Lower lobe of right lung (tissue), 2 donors: ENCODE measurements around the gene SSH2. TPM values are rescaled to one million over a fixed set of nuclear protein-coding genes. Genes with fewer than 3 reads are reported as not detected.
"Not testable (repeated sequence)": the region's sequence is repeated elsewhere in the genome, so short reads cannot be mapped to it uniquely, and the experiment has no call there.

Source experiments
- ATAC-seq, 2 donors: fragments of 200-7000 bp; cut with Tn5 transposase; one replicate each; pipeline ENCODE4 v1.9.1; 2020 to 2022; ENCODE audit warnings: mild to moderate bottlenecking in 2 of 2, moderate library complexity in 2 of 2
- DNase-seq: peaks from one replicate; pipeline ENCODE4 v3.0.0-alpha.2; 2020
- H3K27ac ChIP-seq: fragments of 200-600 bp; one replicate; pipeline ENCODE4 v1.8.0; 2022
- H3K27me3 ChIP-seq: fragments of 200-600 bp; one replicate; pipeline ENCODE4 v1.8.0; 2022; ENCODE audit warnings: low read depth
- H3K36me3 ChIP-seq: fragments of 200-600 bp; one replicate; pipeline ENCODE4 v1.8.0; 2022; ENCODE audit warnings: mild to moderate bottlenecking
- H3K4me1 ChIP-seq: fragments of 200-600 bp; one replicate; pipeline ENCODE4 v1.8.0; 2022
- H3K4me3 ChIP-seq: fragments of 200-600 bp; one replicate; pipeline ENCODE4 v1.8.0; 2022; ENCODE audit warnings: mild to moderate bottlenecking
- H3K9me3 ChIP-seq: fragments of 200-600 bp; one replicate; pipeline ENCODE4 v1.8.0; 2022
- intact Hi-C: fragments of 100-400 bp; cut with DNase I; formaldehyde crosslinking; loops from one replicate; pipeline ENCODE4 v1.11.0; 2022
- total RNA-seq: library from RNA; stranded (reverse); fragmentation: NEBNext Ultra II Directional; extraction: Animal tissue kit (Norgen Biotek cat#: 25700); gene quantifications from one replicate; pipeline ENCODE4 v1.2.1, GENCODE V29; 2021
- TF ChIP-seq, protein P1 (sequence below): fragments of 200-600 bp; IDR thresholded peaks from one replicate; pipeline ENCODE4 v1.8.0; 2022; ENCODE audit warnings: antibody characterized with exemption, mild to moderate bottlenecking
- donor health status: DM: no; HTN: yes; CAD: no; lungs with severe emphysema.

Gene SSH2
- total RNA-seq, 1 donor from 2014 or later = 105 TPM

- no peaks in the 10 kb centered on the region for H3K36me3 ChIP-seq
- intact Hi-C loops = no loop called here
- no peak overlapping the region for H3K4me3 ChIP-seq
- ATAC-seq (no peak), DNase-seq (no peak)
- H3K4me1 ChIP-seq = no peaks in the 10 kb centered on the region
- no peaks in the 10 kb centered on the region for H3K9me3 ChIP-seq
- no peak overlapping the region for H3K27ac ChIP-seq
- H3K27me3 ChIP-seq = no peaks in the 10 kb centered on the region
- TF ChIP-seq, protein P1, sequence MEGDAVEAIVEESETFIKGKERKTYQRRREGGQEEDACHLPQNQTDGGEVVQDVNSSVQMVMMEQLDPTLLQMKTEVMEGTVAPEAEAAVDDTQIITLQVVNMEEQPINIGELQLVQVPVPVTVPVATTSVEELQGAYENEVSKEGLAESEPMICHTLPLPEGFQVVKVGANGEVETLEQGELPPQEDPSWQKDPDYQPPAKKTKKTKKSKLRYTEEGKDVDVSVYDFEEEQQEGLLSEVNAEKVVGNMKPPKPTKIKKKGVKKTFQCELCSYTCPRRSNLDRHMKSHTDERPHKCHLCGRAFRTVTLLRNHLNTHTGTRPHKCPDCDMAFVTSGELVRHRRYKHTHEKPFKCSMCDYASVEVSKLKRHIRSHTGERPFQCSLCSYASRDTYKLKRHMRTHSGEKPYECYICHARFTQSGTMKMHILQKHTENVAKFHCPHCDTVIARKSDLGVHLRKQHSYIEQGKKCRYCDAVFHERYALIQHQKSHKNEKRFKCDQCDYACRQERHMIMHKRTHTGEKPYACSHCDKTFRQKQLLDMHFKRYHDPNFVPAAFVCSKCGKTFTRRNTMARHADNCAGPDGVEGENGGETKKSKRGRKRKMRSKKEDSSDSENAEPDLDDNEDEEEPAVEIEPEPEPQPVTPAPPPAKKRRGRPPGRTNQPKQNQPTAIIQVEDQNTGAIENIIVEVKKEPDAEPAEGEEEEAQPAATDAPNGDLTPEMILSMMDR = no peak
Measured at GRCh38 chr17:29949696-29950095, 19.7 kb upstream of the SSH2 start.

GRCh38 chr17:29948448-29949215 is 18.6 kb upstream of the SSH2 start:
- no peak overlapping the region for H3K27ac ChIP-seq
- no peak for DNase-seq
- no peaks in the 10 kb centered on the region for H3K27me3 ChIP-seq
- TF ChIP-seq, protein P1 = no peak
- no peak overlapping the region for H3K4me3 ChIP-seq
- ATAC-seq = no peak
- no peaks in the 10 kb centered on the region for H3K4me1 ChIP-seq
- intact Hi-C loops = no loop called here
- no peaks in the 10 kb centered on the region for H3K36me3 ChIP-seq
- no peaks in the 10 kb centered on the region for H3K9me3 ChIP-seq

- Histone ChIP-seq H3K27me3 (no peaks in the 10 kb centered on the region), H3K9me3 (no peaks in the 10 kb centered on the region), H3K36me3 (no peaks in the 10 kb centered on the region), H3K27ac (no peak overlapping the region), H3K4me3 (no peak overlapping the region), H3K4me1 (no peaks in the 10 kb centered on the region)
- no peak for DNase-seq
- TF ChIP-seq, protein P1 = no peak
- no peak for ATAC-seq
- intact Hi-C loops = no loop called here
Measured at GRCh38 chr17:29945281-29945680, 15.3 kb upstream of the SSH2 start.

DNA sequence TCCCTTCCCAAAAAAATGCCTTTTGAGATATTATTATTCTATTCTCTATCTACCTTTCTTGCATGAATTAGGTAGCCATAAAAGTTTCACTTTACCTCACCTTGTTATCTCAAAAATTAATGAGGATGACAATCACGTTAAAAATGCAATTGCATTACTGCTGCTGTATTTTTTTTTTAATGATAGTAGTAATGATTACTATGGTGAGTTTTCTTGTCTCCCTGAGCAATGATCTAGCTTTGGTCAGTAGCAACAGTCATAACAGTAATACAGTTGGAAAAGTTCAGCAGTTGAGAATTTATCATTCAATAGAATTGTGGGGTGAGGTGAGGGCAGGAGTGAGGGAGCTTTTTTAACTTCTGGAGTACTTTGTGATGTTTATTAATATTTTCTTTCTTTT is 11.3 kb upstream of the SSH2 start, which contains the start of gene EFCAB5:
Gene EFCAB5, plus strand, starts transcription at position 301 of the 400 bp plus-strand sequence. CDS start 163 bp downstream, outside the sequence.
- ATAC-seq = no peak
- intact Hi-C loops = no loop called here

DNA sequence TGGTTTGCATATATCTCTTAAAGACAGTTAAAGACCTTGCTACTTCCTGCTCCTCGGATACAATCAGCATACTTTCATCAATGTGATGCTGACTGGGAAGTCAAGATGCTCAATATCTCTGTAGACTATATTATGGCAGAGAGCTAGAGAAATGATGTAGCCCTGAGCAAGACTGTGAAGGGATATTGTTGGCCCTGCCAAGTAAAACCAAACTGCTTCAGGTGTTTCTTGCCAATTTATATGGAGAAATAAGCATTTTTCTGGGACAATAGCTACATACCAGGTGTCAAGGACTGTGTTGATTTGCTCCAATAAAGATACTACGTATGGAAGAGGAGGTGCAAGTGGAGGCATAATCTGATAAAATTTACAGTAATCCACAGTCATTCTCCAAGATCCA is 6.7 kb upstream of the SSH2 start:
- no peak for ATAC-seq
- Histone ChIP-seq H3K27ac (no peak overlapping the region), H3K36me3 (no peaks in the 10 kb centered on the region), H3K4me3 (no peak overlapping the region), H3K9me3 (no peaks in the 10 kb centered on the region), H3K27me3 (no peaks in the 10 kb centered on the region), H3K4me1 (peaks cover 3% of the 10 kb centered on the region)
- intact Hi-C loops = no loop called here
- TF ChIP-seq, protein P1 = no peak
- DNase-seq = no peak

More for the DNA sequence above, 11.3 kb upstream of the SSH2 start, which contains the start of gene EFCAB5:
- Histone ChIP-seq H3K4me3 (no peak within 1 kb of the TSS), H3K4me1 (no peaks in the 10 kb centered on the region), H3K36me3 (no peaks in the 10 kb centered on the region), H3K27ac (no peak within 1 kb of the TSS), H3K9me3 (no peaks in the 10 kb centered on the region), H3K27me3 (no peaks in the 10 kb centered on the region)
- DNase-seq = no peak
- TF ChIP-seq, protein P1 = no peak

- H3K27me3 ChIP-seq, H3K9me3 ChIP-seq, H3K4me3 ChIP-seq, DNase-seq, ATAC-seq, H3K36me3 ChIP-seq, H3K27ac ChIP-seq, intact Hi-C loops: not testable (repeated sequence)
- peaks cover 11% of the 10 kb centered on the region for H3K4me1 ChIP-seq
Measured at GRCh38 chr17:29935909-29936308, 5.9 kb upstream of the SSH2 start.
